ENCODE measurements around the gene MMP25. TPM values are rescaled to one million over a fixed set of nuclear protein-coding genes. Genes with fewer than 3 reads are reported as not detected.

Gene MMP25
- polyA plus RNA-seq (2013, experiment 1 of 2; ENCODE audit: insufficient read length) = 0.66 TPM
- polyA plus RNA-seq (2013, experiment 2 of 2; ENCODE audit: insufficient read length) = 0.58 TPM

- no peak for DNase-seq
Measured at GRCh38 chr16:3045758-3046640, at the start of gene MMP25. TSS of gene MMP25 (plus strand) at chr16:3046561. CDS start at chr16:3046918, 357 bp downstream.

GRCh38 chr16:2999929-3000328 lies 46.4 kb upstream of the MMP25 start:
- no peak for DNase-seq

GRCh38 chr16:3000540-3000939 lies 45.8 kb upstream of the MMP25 start:
- no peak for DNase-seq

GRCh38 chr16:3001316-3001715 lies 45.0 kb upstream of the MMP25 start:
- no peak for DNase-seq

- DNase-seq = peak; percentile 98
Measured at GRCh38 chr16:3003582-3004270, 42.6 kb upstream of the MMP25 start.

GRCh38 chr16:3004319-3004718 lies 42.0 kb upstream of the MMP25 start:
- no peak for DNase-seq

- no peak for DNase-seq
Measured at GRCh38 chr16:3004781-3005284, 41.5 kb upstream of the MMP25 start.

GRCh38 chr16:3007059-3007956 lies 39.1 kb upstream of the MMP25 start:
- DNase-seq = no peak

GRCh38 chr16:3007957-3008689 lies 38.2 kb upstream of the MMP25 start:
- DNase-seq = no peak

- no peak for DNase-seq
Measured at GRCh38 chr16:3008690-3009037, 37.7 kb upstream of the MMP25 start.

GRCh38 chr16:3009568-3010390 lies 36.6 kb upstream of the MMP25 start:
- no peak for DNase-seq

GRCh38 chr16:3010510-3010909 lies 35.9 kb upstream of the MMP25 start:
- no peak for DNase-seq

- DNase-seq = no peak
Measured at GRCh38 chr16:3012246-3012645, 34.1 kb upstream of the MMP25 start.

GRCh38 chr16:3012828-3013420 lies 33.4 kb upstream of the MMP25 start, which contains the start of gene CLDN9:
TSS of gene CLDN9 (plus strand) at chr16:3012923. CDS start at chr16:3013363, 440 bp downstream.
- DNase-seq = no peak

- no peak for DNase-seq
Measured at GRCh38 chr16:3013491-3013951, 32.8 kb upstream of the MMP25 start.

GRCh38 chr16:3013998-3014690 lies 32.2 kb upstream of the MMP25 start:
- DNase-seq = no peak

- DNase-seq = no peak
Measured at GRCh38 chr16:3014971-3015370, 31.4 kb upstream of the MMP25 start.

- no peak for DNase-seq
Measured at GRCh38 chr16:3015865-3016521, 30.4 kb upstream of the MMP25 start.

GRCh38 chr16:3017344-3017743 lies 29.0 kb upstream of the MMP25 start:
- no peak for DNase-seq

All from fibroblast of skin of scalp (primary cell).